Keratinocyte (primary cell): ENCODE results near the gene MRO.

Experiments
- EZH2 ChIP-seq: IDR thresholded peaks from one replicate; pipeline ENCODE4 v1.6.1; 2012; ENCODE audit warnings: inconsistent platforms, mild to moderate bottlenecking, low read length, moderate library complexity
- TF ChIP-seq, protein P1 (sequence below), 3 experiments: IDR thresholded peaks in 1 of 3; conservative IDR thresholded peaks in 1 of 3; optimal IDR thresholded peaks in 1 of 3; 2 replicates in 2 of 3; 3 replicates in 1 of 3; pipeline versions ENCODE3 to v1.5.1; 2011; ENCODE audit warnings: low read length in 3 of 3, mild to moderate bottlenecking in 3 of 3, moderate library complexity in 2 of 3, control low read depth in 1 of 3, inconsistent platforms in 1 of 3; ENCODE audit not compliant: insufficient read depth in 2 of 3; ENCODE audit errors: extremely low read depth in 1 of 3

DNA sequence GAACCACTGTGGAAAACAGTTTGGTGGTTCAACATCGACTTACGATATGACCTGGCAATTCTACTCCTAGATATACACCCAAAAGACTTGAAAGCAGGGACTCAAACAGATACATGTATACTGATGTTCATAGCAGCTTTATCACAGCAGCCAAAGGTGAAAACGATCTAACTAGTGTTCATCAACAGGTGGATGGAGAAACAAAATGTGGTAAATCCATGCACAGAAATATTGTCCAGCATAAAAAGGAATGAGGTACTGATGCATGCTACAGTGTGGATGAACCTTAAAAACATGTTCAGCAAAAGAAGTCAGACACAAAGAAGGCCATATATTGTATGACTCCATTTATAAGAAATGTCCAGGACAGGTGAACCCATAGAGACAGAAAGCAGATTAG lies 36.3 kb downstream of the MRO start:
- TF ChIP-seq, protein P1, sequence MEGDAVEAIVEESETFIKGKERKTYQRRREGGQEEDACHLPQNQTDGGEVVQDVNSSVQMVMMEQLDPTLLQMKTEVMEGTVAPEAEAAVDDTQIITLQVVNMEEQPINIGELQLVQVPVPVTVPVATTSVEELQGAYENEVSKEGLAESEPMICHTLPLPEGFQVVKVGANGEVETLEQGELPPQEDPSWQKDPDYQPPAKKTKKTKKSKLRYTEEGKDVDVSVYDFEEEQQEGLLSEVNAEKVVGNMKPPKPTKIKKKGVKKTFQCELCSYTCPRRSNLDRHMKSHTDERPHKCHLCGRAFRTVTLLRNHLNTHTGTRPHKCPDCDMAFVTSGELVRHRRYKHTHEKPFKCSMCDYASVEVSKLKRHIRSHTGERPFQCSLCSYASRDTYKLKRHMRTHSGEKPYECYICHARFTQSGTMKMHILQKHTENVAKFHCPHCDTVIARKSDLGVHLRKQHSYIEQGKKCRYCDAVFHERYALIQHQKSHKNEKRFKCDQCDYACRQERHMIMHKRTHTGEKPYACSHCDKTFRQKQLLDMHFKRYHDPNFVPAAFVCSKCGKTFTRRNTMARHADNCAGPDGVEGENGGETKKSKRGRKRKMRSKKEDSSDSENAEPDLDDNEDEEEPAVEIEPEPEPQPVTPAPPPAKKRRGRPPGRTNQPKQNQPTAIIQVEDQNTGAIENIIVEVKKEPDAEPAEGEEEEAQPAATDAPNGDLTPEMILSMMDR (optimal IDR thresholded peaks at IDR 0.05 in 1 of 3, IDR thresholded peaks at IDR 0.05 in 1 of 3, conservative IDR thresholded peaks at IDR 0.05 in 1 of 3; ENCODE audit: extremely low read depth in 1 of 3, insufficient read depth in 2 of 3, low read length in 3 of 3): no peak
- TF ChIP-seq EZH2: no peak
